GM12874 (cell line): ENCODE data around the gene AKAP8L.

ENCODE experiments used
- TF ChIP-seq, protein P1 (sequence below): IDR thresholded peaks from 2 replicates; pipeline ENCODE4 v1.5.1; 2011; ENCODE audit warnings: low read depth, mild to moderate bottlenecking, control low read depth, low read length, moderate library complexity; ENCODE audit not compliant: insufficient read depth

The AKAP8L gene

GRCh38 chr19:15457701-15458484 lies 39.1 kb upstream of the AKAP8L start:
- TF ChIP-seq, protein P1, sequence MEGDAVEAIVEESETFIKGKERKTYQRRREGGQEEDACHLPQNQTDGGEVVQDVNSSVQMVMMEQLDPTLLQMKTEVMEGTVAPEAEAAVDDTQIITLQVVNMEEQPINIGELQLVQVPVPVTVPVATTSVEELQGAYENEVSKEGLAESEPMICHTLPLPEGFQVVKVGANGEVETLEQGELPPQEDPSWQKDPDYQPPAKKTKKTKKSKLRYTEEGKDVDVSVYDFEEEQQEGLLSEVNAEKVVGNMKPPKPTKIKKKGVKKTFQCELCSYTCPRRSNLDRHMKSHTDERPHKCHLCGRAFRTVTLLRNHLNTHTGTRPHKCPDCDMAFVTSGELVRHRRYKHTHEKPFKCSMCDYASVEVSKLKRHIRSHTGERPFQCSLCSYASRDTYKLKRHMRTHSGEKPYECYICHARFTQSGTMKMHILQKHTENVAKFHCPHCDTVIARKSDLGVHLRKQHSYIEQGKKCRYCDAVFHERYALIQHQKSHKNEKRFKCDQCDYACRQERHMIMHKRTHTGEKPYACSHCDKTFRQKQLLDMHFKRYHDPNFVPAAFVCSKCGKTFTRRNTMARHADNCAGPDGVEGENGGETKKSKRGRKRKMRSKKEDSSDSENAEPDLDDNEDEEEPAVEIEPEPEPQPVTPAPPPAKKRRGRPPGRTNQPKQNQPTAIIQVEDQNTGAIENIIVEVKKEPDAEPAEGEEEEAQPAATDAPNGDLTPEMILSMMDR: no peak

- TF ChIP-seq, protein P1: no peak
Measured at GRCh38 chr19:15456871-15457700, 38.3 kb upstream of the AKAP8L start.

DNA sequence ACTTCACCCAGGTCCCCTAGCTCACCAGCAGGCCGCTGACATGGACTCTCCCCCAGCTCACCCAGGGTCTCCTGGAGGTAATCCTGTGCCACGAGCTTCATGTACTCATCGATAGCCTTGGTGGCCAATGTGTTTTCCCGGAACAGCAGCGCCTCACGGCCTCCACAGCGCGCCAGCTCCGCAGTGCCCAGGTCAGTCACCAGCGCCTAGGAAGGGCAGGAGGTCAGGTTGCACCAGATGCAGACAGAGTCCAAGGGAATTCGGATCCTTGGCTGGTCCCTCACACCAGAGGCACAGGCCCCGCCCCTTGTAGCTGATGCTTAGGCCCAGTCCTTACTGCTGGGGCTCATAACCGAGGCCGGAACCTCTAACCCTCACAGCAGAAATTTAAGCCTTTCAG lies 37.7 kb upstream of the AKAP8L start:
- TF ChIP-seq, protein P1: no peak

- TF ChIP-seq, protein P1: no peak
Measured at GRCh38 chr19:15455996-15456395, 37.2 kb upstream of the AKAP8L start.

GRCh38 chr19:15453906-15454860 lies 35.4 kb upstream of the AKAP8L start:
- TF ChIP-seq, protein P1: no peak

GRCh38 chr19:15453091-15453578 lies 34.3 kb upstream of the AKAP8L start:
- TF ChIP-seq, protein P1: no peak
